GM21367 (cell line): Measurements from ENCODE around the gene ATP8B3.
"Not testable (repeated sequence)": the region's sequence is repeated elsewhere in the genome, so short reads cannot be mapped to it uniquely, and the experiment has no call there.

Source experiments
- ATAC-seq: cut with Tn5 transposase; IDR thresholded peaks from one replicate; pipeline ENCODE4 v1.9.1; 2021; ENCODE audit not compliant: unreplicated experiment

Gene ATP8B3

DNA sequence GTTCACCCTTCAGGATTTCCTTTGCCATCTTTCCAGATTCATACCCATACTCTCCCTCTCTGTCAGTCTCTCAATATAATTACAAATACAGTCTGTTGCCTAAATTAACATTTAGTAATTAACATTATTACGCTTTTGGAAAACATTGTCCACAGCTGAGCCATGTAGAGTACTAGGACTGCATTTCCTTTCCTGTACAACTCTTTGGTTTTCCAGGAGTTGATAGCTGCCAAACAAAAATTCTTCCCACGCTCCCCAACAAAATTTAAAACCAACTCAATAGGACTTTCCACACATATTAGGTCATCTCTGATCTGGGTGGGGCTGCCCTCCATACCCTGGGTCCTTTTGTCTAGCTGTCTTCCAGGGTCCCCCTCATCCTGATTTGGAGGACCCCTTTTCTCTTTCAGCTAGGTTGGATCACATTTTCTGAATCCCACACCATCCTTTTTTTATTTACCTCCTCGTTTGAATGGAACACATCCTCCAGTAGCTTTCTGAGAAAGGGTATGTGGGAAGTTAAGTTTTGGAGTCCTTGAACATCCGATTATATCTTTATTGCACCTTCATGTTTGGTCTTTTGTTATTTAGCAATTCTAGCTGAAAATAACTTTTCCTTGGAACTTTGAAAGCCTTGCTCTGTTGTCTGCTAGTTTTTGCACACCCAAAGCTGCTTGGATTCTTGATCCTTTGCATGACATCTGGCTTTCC, 41.1 kb downstream of the ATP8B3 start:
- ATAC-seq, result no peak

DNA sequence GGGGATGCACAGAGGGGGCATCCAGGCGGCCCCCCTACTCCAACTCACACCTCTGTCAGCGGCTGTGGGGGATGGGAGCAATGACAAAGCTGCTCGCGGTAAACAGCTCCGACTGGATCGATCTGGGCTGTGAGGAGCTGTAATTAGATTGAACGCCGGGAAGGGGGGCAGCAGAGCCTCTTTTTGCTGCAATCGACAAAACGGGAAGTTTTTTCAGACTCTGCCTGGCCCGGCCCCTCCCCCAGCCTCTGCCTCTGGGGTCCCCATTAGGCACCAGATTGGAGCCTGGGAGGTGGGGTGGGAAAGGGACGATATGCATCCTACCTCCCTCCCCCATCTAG, 42.5 kb downstream of the ATP8B3 start:
- ATAC-seq, result no peak

DNA sequence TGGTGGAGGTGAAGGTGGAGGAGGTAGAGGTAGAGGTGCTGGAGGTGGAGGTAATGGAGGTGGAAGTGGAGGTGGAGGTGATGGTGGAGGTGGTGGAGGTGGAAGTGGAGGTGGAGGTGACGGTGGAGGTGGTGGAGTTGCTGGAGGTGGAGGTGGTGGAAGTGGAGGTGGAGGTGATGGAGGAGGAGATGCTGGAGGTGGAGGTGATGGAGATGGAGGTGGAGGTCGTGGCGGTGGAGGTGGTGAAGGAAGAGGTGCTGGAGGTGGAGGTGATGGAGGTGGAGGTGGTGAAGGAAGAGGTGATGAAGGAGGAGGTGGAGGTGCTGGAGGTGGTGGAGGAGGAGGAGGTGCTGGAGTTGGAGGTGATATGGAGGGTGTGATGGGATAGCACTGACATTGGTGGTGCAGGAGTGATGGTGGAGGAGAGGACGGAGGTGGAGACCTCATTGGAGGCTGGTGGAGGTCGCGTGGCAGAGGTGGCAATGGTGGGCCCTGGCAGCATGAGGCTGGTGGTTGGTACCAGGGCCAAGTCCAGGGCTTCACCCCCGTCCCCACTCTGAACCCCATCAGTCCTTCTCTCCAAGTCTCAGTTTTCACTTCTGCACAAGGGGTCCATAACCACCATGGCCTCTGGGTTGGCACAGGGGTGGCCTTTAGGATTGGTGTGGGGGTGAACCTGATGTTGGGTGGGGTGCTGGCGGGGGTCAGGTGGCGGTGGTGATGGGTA, 43.0 kb downstream of the ATP8B3 start:
- no peak for ATAC-seq

DNA sequence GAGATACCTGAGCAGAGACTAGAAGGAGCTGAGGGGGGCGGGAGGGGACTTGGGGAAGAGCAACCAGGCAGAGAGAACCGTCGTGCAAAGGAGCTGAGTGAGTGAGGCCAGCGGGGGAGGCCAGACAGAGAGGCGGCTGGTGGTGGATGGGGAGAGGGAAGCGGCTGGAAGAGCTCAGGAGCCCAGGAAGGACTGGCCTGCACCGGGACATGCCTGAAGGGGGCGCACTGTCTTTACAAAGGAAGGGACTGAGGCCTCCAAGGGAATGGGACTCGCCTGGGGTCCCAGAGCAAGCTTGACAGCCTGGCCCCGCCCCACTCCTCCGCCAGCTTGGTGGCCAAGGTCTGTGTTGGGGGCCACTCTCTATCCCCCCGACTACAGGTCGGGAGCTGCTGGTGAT, 43.8 kb downstream of the ATP8B3 start:
- ATAC-seq, result no peak

DNA sequence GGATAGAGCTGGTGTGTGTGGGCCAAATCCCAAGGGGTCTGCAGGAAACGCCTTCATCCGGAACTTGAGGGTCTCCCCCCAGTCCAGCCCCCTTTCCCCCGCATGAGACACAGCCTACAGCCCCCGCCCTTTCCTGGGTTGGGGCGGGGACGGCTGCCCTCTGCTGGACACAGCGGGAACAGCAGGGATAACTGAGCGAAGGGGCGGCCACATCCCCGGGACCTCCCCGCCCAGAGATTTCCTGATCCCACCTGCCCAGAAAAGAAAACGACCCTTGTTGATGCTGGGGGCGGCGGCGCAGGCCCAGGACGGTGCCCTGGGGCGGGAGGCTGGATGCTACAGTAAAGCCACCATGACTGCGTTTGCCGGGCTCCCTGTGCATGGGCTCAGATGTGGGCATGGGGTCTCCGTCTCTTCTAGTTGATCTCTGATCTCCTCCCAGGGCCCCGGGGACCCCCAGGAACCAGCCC, 44.6 kb downstream of the ATP8B3 start:
- no peak for ATAC-seq

DNA sequence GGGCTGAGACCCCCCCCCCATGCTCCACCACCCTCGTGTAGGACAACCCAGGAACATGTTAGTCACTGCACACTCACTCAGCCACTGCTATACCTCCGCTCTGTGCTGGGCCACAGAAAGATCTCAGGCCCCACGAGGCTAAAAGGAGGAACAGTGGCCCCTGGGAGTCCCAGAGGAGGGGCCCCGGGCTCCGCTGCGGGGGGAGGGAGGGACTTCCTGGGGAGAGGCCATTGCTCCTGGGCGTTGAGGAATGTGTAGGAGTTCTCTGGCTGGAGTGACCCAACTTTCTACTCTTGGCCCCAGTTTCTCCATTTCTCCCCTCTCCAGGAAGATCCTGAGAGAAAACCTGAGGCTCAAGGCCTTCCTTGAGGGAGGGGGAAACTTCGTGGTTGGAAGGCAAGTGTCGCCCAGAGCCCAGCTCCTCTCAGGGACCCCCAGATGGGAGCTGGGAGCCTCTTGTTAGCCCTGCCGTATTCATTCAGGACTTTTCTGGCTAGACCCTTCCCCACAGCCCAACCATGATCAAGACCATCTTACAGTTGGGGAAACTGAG, 45.2 kb downstream of the ATP8B3 start:
- no peak for ATAC-seq

DNA sequence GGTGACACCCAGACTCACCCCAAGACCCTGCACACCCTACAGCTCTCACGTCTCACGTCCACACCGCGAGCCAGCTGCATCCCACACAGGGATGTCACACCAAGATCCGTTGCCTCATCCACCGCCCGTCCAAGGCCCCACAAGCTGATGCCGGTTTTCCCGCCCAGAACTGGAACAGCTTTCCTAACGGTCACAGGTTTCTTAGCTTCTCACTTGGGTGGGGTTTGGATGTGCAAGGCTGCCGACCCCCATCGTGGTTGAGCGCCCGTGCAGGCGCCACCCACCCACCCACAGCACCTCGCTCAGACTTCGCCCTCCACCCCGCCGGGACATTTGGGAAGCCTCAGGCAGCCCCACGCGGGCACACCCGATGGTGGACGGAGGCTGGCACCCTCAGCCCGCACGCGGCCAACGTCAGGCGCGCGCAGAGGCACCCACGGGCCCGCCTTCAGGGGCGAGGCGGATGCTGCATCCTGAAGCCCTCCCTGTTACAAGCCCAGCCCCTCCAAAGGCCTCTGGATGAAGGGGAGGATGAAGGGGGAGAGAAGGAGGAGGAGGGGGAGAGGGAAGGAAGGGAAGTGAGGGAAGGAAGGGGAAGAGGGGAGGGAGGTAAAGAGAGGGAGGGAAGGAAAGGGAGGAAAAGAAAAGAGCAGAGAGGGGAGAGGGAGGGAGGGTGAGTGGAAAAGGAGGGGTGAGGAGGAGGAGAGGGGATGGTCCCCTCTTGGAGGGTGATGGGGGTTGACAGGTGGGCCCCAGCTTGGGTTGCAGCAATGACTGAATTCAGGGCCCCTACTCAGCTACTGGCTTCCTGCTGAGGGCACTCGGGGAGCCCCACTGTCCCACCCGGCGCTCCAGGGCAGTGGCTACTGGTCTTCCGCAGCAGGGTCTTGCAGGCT, 45.9 kb downstream of the ATP8B3 start:
- ATAC-seq, result no peak

DNA sequence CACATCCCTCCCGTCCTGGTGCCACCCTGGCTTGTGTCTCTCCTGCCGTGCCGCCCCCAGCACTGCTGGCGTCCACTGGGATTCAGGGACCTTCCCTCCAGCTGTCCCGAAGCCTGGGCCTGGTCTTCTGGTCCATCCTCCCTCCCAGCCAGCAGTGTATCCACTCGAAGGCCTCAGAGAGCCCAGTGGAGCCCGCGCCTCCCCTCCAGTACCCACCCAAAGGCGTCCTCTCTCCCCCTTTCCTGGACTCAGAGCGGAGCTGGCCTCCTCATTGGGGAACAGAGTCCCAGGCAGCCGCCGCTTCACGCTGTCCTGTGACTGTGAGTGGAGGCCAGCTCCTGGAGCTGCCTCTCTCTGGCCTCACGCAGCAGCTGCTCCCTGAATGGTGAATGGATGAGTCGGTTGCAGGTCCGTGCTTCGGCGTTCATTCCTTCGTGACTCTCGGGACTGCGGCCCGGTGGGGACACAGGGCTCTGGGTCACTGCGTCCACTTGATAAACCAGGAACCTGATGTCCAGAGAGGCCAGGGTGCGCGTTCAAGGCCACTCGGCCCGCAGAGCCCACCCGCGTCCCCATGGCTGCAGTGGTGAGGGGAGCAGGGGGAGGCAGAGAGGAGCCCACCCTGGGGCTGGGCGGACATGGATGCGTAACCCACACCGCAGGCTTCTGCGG, 46.7 kb downstream of the ATP8B3 start:
- no peak for ATAC-seq

DNA sequence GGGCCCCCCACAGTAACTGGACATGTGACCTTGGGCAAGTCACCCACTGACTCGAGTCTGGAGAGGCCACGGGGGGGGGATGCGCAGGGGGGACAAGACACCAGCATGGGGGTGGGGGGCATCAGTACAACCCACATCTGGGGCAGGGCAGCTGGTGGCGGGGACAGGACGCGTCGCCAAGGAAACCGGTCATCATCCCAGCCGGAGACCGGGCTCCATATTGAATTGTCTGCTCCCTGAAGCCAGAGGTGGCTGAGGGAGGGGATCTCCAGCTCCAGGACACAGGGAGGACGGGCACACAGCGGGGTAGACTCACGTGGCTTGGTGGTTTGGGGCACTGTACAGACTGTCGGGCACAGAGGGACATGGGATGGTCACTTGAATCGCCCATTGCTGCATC, 47.3 kb downstream of the ATP8B3 start:
- ATAC-seq, result no peak

DNA sequence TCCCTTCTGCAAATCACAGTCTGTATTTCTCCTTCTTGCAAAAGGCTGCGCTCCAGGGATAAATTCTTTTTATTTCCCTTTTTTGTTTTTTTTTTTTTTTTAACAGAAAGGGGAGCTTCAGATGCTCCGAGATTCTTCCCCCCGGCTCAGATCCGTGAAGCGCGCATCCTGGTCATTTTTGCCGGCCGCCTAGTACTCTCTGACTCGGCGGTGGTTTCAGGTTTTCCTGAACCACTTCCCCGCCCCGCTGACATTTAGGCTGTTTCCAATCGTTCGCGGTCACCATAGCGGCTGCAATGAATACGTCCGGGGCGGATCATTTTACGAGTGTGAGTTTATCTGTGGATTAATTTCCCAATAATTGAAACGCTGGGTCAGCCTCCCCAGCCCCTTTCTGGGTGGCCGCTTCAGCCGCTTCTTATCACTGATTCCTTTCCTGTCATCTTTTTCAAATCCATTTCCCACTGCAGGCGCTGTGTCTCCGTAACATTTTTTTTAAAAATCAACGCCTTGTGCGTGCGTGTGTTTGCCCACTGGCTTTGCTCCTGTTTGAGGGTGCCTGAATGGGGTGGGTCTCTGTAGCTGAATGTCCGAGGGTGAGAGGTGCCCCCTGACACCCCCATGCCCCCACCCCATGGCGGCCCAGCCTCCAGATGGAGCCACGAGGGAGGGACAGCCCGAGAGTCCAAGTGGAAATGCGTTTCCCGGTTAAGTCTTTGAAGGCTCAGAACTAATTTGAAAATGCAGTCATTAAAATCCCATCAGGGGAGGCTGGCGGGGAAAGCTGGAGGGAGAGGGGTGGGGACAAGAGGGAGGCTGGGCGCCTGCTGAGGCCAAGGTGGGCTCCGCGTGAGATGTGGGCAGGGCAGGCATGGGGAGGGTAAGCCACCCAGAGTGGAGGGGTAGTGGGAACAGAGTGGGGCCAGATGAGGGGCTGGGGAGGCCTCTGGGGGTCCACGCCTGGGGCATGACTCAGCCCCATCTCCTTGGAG, 48.1 kb downstream of the ATP8B3 start:
- no peak for ATAC-seq

DNA sequence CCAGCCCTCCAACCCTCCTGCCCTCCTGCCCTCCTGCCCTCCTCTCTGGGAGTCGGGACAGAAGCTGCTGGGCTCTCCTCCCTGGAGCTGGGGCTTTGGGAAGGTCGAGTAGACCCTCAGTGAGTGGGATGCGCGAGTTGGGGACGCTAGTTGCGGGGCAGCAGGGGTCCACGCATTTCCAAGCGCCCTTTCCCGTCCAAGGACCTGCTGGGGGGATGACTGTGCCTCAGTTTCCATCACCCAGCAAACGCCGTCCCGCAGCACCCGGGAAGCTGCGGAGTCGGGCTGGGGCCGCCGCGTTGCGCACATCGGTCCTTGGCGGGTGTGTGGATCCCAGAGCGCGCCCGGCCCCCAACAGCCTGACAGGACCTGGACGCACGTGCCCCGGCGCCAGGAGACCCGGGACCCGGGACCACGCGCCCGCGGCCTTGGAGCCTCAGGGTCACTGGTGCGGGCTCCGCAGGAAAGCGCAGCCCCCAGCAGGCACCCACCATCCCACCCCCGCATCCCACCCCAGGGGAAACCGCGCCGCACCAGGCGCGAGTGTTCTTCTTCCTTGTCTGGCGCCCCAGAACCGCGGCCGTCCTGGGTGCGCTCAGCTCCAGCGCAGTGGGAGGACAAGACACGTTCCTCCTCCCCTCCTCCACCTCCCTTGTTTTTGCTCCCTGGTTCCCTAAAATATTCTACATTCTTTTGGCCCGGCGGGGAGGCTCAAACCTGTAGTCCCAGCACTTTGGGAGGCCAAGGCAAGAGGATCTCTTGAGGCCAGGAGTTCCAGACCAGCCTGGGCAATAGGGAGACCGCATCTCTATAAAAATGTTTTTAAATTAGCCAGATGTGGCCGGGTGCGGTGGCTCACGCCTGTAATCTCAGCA, 49.6 kb downstream of the ATP8B3 start:
- no peak for ATAC-seq

DNA sequence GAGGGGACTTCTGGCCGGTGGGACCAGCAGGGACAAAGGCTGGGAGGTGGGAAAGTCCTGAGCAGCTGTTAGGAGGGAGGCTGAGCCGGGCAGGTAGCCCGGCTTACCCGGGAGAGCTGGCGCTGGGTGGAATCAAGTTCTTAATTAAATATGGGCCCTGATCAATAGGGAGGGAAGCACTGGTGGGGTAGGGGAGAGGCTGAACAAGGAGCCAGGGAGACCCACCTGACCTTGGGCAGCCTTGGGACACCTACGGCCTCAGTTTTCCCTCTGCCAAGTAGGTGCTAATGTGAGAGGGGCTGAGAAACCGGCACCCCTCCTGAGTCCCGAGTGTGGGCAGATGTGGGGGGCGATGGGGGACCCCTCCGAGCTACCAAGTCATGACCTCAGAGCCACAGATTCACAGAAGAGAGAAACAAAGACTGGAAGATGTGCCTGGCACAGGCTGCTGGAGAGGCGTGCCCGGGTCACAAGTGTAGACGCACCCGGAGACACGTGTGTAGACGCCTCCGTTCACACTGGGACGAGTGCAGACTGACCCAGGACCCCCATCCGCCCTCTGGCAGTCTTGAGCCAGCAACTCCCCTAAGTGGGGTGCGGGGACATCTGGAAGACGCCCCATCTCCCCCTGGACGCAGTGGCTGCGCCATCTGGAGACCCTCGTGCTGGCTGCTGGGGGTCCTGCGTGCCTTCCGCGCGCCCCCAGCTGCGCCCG, 50.4 kb downstream of the ATP8B3 start:
- no peak for ATAC-seq

DNA sequence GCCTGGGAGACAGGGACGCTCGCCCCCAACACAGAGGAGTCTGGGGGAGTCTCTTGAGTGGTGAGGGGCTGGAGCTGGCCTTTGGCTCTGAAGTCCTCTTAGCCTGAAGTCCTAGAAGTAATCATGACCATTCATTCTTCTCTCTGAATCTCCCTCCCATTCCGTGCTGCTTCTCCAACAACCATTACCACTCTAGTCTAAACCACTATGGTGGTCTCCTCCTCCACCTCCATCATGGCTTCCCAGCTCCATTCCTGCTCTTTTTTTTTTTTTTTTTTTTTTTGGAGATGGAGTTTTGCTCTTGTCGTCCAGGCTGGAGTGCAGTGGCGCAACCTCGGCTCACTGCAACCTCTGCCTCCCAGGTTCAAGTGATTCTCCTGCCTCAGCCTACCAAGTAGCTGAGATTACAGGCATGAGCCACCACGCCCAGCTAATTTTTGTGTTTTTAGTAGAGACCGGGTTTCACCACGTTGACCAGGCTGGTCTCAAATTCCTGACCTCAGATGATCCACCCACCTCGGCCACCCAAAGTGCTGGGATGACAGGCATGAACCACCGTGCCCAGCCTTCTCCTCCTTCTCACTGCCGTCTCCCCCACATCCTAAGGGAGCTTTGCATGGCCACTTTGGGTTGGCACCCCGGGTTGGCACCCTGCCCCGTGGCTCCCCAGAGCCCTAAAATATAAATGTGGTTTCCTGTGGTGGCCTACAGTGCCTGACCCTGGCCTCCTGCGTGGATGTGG, 51.1 kb downstream of the ATP8B3 start:
- not testable (repeated sequence) for ATAC-seq

DNA sequence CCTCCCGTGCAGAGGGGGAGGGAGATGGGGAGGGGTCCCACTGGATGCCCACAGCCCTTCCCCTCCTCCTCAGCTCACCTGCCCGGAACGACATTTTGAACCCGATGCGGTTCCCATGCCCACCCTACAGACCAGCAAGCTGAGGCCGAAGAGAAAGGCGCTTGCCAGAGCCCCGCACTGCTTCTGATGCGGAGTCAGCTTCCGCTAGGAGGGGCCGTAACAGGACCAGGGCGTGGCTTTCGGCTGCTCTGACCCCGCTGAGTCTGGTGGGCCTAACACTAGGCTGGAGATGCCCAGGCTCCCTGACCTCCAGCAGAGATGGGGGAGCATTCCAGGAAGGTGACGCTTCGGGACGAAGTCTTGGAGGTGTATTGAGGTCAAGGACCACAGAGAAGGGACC, 52.1 kb downstream of the ATP8B3 start:
- no peak for ATAC-seq

DNA sequence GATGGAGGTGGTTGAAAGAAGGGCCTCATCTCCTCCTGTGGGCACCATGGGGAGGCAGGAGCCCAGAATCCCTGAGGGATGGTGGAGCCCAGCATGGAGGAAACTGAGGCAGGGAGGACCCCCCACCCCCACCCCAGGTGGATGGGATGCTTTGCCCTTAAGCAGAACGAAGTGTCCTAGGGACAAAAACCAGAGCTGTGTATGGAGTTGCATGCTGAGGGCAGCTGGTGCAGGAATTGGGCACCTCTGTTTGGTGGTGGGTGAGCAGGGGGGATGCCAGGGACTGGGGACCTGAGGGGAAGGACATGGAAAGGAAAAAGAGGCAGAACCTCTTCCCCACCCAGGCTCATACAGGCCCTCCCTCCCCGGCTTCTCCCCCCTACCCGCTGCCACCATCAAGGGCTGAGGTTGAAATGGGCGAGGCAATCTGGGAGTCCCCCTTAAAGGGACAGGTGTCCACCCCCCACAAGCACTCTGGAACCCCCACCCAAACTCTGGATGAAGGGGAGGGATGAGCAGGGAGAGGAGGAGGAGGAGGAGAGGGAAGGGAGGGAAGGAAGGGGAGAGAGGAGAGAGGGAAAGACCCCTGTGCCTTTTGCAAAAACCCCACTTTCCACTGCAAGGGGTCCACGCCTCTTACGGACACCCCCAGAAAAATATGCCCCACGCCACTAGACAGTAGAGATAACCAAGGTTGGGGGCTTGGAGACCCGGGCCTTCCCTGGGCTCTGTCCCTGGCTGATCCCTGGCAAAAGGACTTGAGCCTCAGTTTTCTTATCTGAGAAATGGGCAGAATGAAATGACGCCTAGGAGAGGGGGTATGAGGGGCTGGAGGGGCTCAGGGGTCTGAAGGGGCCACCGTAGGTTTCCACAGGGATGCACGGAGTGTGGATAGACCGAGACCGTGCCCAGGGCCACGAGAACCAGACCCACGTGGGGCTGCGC, 52.8 kb downstream of the ATP8B3 start:
- no peak for ATAC-seq

DNA sequence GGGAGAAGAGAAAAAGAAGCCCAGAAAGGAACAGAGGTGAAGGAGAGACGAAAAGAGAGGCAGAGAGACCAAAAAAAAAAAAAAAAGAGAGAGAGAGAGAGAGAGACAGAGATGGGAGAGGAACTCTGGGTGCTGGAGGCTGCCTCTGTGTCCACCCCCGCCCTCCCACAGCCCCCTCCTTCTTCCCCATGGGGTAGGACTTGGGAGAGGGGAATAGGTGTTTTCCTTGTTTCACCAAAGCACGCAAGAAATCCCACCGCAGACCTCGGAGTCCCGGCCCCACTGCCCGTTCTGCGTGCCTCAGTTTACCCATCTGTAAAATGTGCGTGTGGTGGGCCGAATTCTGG, 53.9 kb downstream of the ATP8B3 start:
- ATAC-seq, result no peak
